H9 (cell line): ENCODE results near the gene TACR1. TPM values are rescaled to one million over a fixed set of nuclear protein-coding genes. Genes with fewer than 3 reads are reported as not detected.
A peak's percentile ranks its signal among the peaks of the same experiment; 100 is the strongest.

Experiments used
- DNase-seq: peaks from one replicate; pipeline ENCODE4 v3.0.0-alpha.2; 2017
- H2AFZ ChIP-seq: one replicate; pipeline ENCODE4 v1.6.1; 2013; ENCODE audit warnings: mild to moderate bottlenecking, low read length, control low read depth, moderate library complexity
- H2AK5ac ChIP-seq: 2 replicates; pipeline ENCODE4 v1.6.1; 2013; ENCODE audit warnings: low read length, control low read depth, mixed read lengths; ENCODE audit not compliant: insufficient read length
- H2BK120ac ChIP-seq: one replicate; pipeline ENCODE4 v1.6.1; 2013; ENCODE audit warnings: low read depth, mild to moderate bottlenecking, low read length, control low read depth, inconsistent platforms; ENCODE audit not compliant: poor library complexity, severe bottlenecking
- H2BK12ac ChIP-seq: 2 replicates; pipeline ENCODE4 v1.6.1; 2013; ENCODE audit warnings: low read length, control low read depth, mixed read lengths, low read depth; ENCODE audit not compliant: insufficient read length
- H2BK15ac ChIP-seq: 2 replicates; pipeline ENCODE4 v1.6.1; 2013; ENCODE audit warnings: low read depth, low read length, control low read depth
- H2BK20ac ChIP-seq: one replicate; pipeline ENCODE4 v1.6.1; 2013; ENCODE audit warnings: low read depth, mild to moderate bottlenecking, low read length, control low read depth, inconsistent platforms; ENCODE audit not compliant: poor library complexity, severe bottlenecking
- H2BK5ac ChIP-seq: 2 replicates; pipeline ENCODE4 v1.6.1; 2013; ENCODE audit warnings: low read length, control low read depth, mixed read lengths; ENCODE audit not compliant: insufficient read length
- H3K14ac ChIP-seq: 2 replicates; pipeline ENCODE4 v1.6.1; 2013; ENCODE audit warnings: low read length, control low read depth; ENCODE audit not compliant: insufficient read depth
- H3K18ac ChIP-seq: 2 replicates; pipeline ENCODE4 v1.6.1; 2013; ENCODE audit warnings: low read depth, mild to moderate bottlenecking, mixed read lengths, low read length, control low read depth; ENCODE audit not compliant: insufficient read length
- H3K23ac ChIP-seq: 2 replicates; pipeline ENCODE4 v1.6.1; 2013; ENCODE audit warnings: low read length, control low read depth, mixed read lengths, low read depth; ENCODE audit not compliant: insufficient read length
- H3K23me2 ChIP-seq: 2 replicates; pipeline ENCODE4 v1.6.1; 2013; ENCODE audit warnings: low read depth, mild to moderate bottlenecking, mixed read lengths, low read length, control low read depth; ENCODE audit not compliant: insufficient read length, poor library complexity, severe bottlenecking
- H3K27ac ChIP-seq: 2 replicates; pipeline ENCODE4 v1.5.1; 2013; ENCODE audit warnings: low read length, control low read depth, mixed read lengths, low read depth; ENCODE audit not compliant: insufficient read length
- H3K27me3 ChIP-seq: 2 replicates; pipeline ENCODE4 v1.6.1; 2013; ENCODE audit warnings: low read length, control low read depth, inconsistent platforms; ENCODE audit not compliant: insufficient read depth
- H3K4ac ChIP-seq: 2 replicates; pipeline ENCODE4 v1.6.1; 2013; ENCODE audit warnings: low read depth, mild to moderate bottlenecking, control low read depth, inconsistent platforms, low read length, moderate library complexity
- H3K4me1 ChIP-seq: 2 replicates; pipeline ENCODE4 v1.6.1; 2013; ENCODE audit warnings: low read length, control low read depth, inconsistent platforms; ENCODE audit not compliant: insufficient read depth
- H3K4me2 ChIP-seq: 2 replicates; pipeline ENCODE4 v1.6.1; 2013; ENCODE audit warnings: low read length, control low read depth, mixed read lengths; ENCODE audit not compliant: insufficient read length, insufficient read depth
- H3K56ac ChIP-seq: 2 replicates; pipeline ENCODE4 v1.6.1; 2013; ENCODE audit warnings: low read depth, mild to moderate bottlenecking, mixed read lengths, low read length, control low read depth; ENCODE audit not compliant: insufficient read length
- H3K79me1 ChIP-seq: 2 replicates; pipeline ENCODE4 v1.6.1; 2013; ENCODE audit warnings: low read depth, mild to moderate bottlenecking, moderate library complexity, low read length, control low read depth, inconsistent platforms; ENCODE audit not compliant: insufficient read depth, poor library complexity, severe bottlenecking
- H3K79me2 ChIP-seq: 2 replicates; pipeline ENCODE4 v1.6.1; 2013; ENCODE audit warnings: low read length, control low read depth, inconsistent platforms; ENCODE audit not compliant: insufficient read depth
- H3K9ac ChIP-seq: 2 replicates; pipeline ENCODE4 v1.6.1; 2013; ENCODE audit warnings: low read length, control low read depth, mixed read lengths; ENCODE audit not compliant: insufficient read length; ENCODE audit errors: extremely low read depth
- H3K9me3 ChIP-seq: one replicate; pipeline ENCODE4 v1.6.1; 2013; ENCODE audit warnings: low read depth, low read length, inconsistent platforms; ENCODE audit not compliant: control insufficient read depth
- H3T11ph ChIP-seq: one replicate; pipeline ENCODE4 v1.6.1; 2013; ENCODE audit warnings: mild to moderate bottlenecking, low read length, control low read depth, inconsistent platforms
- H4K20me1 ChIP-seq: one replicate; pipeline ENCODE4 v1.6.1; 2013; ENCODE audit not compliant: control insufficient read depth, insufficient read length, insufficient read depth
- H4K5ac ChIP-seq: 2 replicates; pipeline ENCODE4 v1.6.1; 2013; ENCODE audit warnings: low read depth, mild to moderate bottlenecking, mixed read lengths, low read length, control low read depth; ENCODE audit not compliant: insufficient read length
- H4K8ac ChIP-seq: replicated peaks from 2 replicates; pipeline ENCODE4 v1.6.1; 2013; ENCODE audit warnings: low read length, control low read depth, mixed read lengths, low read depth; ENCODE audit not compliant: insufficient read length
- H4K91ac ChIP-seq: 2 replicates; pipeline ENCODE4 v1.6.1; 2013; ENCODE audit warnings: low read depth, mild to moderate bottlenecking, moderate library complexity, mixed read lengths, low read length, control low read depth; ENCODE audit not compliant: insufficient read length
- H3K27ac Mint-ChIP-seq, 3 experiments: 2 replicates in 2 of 3; 3 replicates in 1 of 3; pipeline ENCODE4 v1.8.0; 2020 to 2021; ENCODE audit warnings: mixed read lengths in 3 of 3, mild to moderate bottlenecking in 1 of 3, moderate library complexity in 1 of 3
- H3K27me3 Mint-ChIP-seq: 2 replicates; pipeline ENCODE4 v1.8.0; 2021; ENCODE audit warnings: low read depth, mild to moderate bottlenecking, moderate library complexity, mixed read lengths
- H3K36me3 Mint-ChIP-seq, 3 experiments: 2 replicates in 2 of 3; 3 replicates in 1 of 3; pipeline ENCODE4 v1.8.0; 2020 to 2021; ENCODE audit warnings: low read depth in 3 of 3, mixed read lengths in 3 of 3; ENCODE audit not compliant: insufficient read depth in 1 of 3
- H3K4me1 Mint-ChIP-seq, 2 experiments: 2 replicates each; pipeline ENCODE4 v1.8.0; 2020; ENCODE audit warnings: mixed read lengths in 2 of 2
- H3K4me3 Mint-ChIP-seq, 2 experiments: 2 replicates in 1 of 2; 3 replicates in 1 of 2; pipeline ENCODE4 v1.8.0; 2020 to 2021; ENCODE audit warnings: mild to moderate bottlenecking in 2 of 2, mixed read lengths in 2 of 2, moderate library complexity in 1 of 2
- H3K9me3 Mint-ChIP-seq, 2 experiments: 2 replicates in 1 of 2; 3 replicates in 1 of 2; pipeline ENCODE4 v1.8.0; 2020; ENCODE audit warnings: mild to moderate bottlenecking in 2 of 2, mixed read lengths in 2 of 2, moderate library complexity in 1 of 2
- CTCF ChIP-seq: fragments of 200-600 bp; sonication (generic); conservative IDR thresholded peaks from 3 replicates; pipeline ENCODE4 v1.8.0; 2021; ENCODE audit warnings: antibody characterized with exemption, mild to moderate bottlenecking
- WGBS: extraction: QIAGEN DNeasy Blood & Tissue Kit; methylation state at CpG from one replicate; pipeline ENCODE4 v1.1.7; 2013; ENCODE audit warnings: missing lambda C conversion rate, low lambda C conversion rate, mixed read lengths; ENCODE audit not compliant: insufficient read length; ENCODE audit errors: extremely low coverage; 5-methylcytosine and 5-hydroxymethylcytosine counted together
- total RNA-seq: library from RNA; stranded (reverse); gene quantifications from 2 replicates; pipeline ENCODE4 v1.2.1, GENCODE V29; 2021

The TACR1 gene
- total RNA-seq, 1 experiment from 2014 or later = 1.4 TPM

GRCh38 chr2:75175456-75175855 lies 23.9 kb downstream of the TACR1 start:
- H4K91ac ChIP-seq = no peak overlapping the region
- WGBS = no CpG with 5 or more reads among the region's 3 CpGs
- no peak overlapping the region for H3K23ac ChIP-seq
- H2AK5ac ChIP-seq = no peak overlapping the region
- no peak overlapping the region for H3K18ac ChIP-seq
- no peak overlapping the region for H3K9ac ChIP-seq
- H3K27ac ChIP-seq = no peak overlapping the region
- no peaks in the 10 kb centered on the region for H3K79me2 ChIP-seq
- Mint-ChIP-seq H3K36me3 (peaks cover 3 to 19% (median 10%) of the 10 kb centered on the region in 3 experiments), H3K27ac (peak overlapping the region in 1 of 3 experiments; percentile 84; a peak in 3 of 7 replicates), H3K27me3 (no peaks in the 10 kb centered on the region), H3K9me3 (peaks cover 7% of the 10 kb centered on the region in 2 experiments), H3K4me3 (no peak overlapping the region; a peak in 1 of 5 replicates), H3K4me1 (peaks cover 49 to 51% of the 10 kb centered on the region in 2 experiments)
- H2BK5ac ChIP-seq = no peak overlapping the region
- H3K4me1 ChIP-seq = peaks cover 9% of the 10 kb centered on the region; the same call in 1 of the 2 replicates
- H3K23me2 ChIP-seq = no peaks in the 10 kb centered on the region
- no peak overlapping the region for H2BK15ac ChIP-seq
- no peak overlapping the region for H4K8ac ChIP-seq
- H2BK12ac ChIP-seq = no peak overlapping the region
- H3K27me3 ChIP-seq = no peaks in the 10 kb centered on the region
- H3T11ph ChIP-seq = no peak overlapping the region
- H2AFZ ChIP-seq = no peak overlapping the region
- H4K5ac ChIP-seq = no peak overlapping the region
- H3K14ac ChIP-seq = no peak overlapping the region
- H2BK120ac ChIP-seq = no peak overlapping the region
- H3K56ac ChIP-seq = no peak overlapping the region
- DNase-seq = no peak
- H3K4me2 ChIP-seq = no peak overlapping the region
- H3K79me1 ChIP-seq = no peaks in the 10 kb centered on the region
- H2BK20ac ChIP-seq = no peak overlapping the region
- no peak overlapping the region for H3K4ac ChIP-seq
- TF ChIP-seq CTCF = no peak
- no peaks in the 10 kb centered on the region for H4K20me1 ChIP-seq
- H3K9me3 ChIP-seq = no peaks in the 10 kb centered on the region
